ENCODE results near the gene MYH16.
"Not testable (repeated sequence)": the region's sequence is repeated elsewhere in the genome, so short reads cannot be mapped to it uniquely, and the experiment has no call there.

MYH16 gene

DNA sequence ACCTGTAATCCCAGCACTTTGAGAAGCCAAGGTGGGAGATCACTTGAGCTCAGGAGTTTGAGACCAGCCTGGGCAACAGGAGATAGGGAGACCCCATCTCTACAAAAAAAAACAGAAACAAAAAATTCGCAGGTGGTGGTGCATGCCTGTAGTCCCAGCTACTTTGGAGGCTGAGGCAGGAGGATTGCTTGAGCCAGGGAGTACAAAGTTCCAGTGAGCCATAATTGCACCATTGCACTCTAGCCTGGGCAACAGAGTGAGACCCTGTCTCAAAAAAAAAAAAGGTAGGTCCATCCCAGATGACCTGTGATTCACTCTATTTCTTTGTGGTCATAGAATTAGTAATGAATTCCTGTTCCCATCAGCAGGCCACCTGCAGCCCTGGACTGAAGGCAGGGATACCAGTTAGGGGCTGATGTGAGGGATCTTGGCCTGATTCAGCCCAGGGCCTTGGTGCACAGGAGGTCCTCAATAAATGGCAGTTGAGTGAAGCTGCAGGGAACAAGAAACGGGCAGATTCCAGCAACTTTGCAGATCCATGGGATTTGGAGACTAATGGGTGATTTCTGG is at the start of gene MYH16:
MYH16 (plus strand) TSS at position 364 of the 570 bp plus-strand sequence.
- no peaks in the 10 kb centered on the region for H3K9me3 Mint-ChIP-seq (ENCODE audit: low read depth)
- H3K27me3 Mint-ChIP-seq, result no peaks in the 10 kb centered on the region
- H3K4me1 Mint-ChIP-seq (ENCODE audit: low read depth), result peaks cover 12% of the 10 kb centered on the region
- H3K36me3 Mint-ChIP-seq, result no peaks in the 10 kb centered on the region
- H3K4me3 Mint-ChIP-seq, result peak within 1 kb of the TSS; percentile 42
- H3K27ac Mint-ChIP-seq, result no peak within 1 kb of the TSS

- not testable (repeated sequence) for H3K4me3 Mint-ChIP-seq; H3K36me3 Mint-ChIP-seq; H3K9me3 Mint-ChIP-seq (ENCODE audit: low read depth); H3K27me3 Mint-ChIP-seq; H3K27ac Mint-ChIP-seq
- peaks cover 10% of the 10 kb centered on the region for H3K4me1 Mint-ChIP-seq (ENCODE audit: low read depth)
Measured at GRCh38 chr7:99224263-99224898, 48.3 kb upstream of the MYH16 start.

DNA sequence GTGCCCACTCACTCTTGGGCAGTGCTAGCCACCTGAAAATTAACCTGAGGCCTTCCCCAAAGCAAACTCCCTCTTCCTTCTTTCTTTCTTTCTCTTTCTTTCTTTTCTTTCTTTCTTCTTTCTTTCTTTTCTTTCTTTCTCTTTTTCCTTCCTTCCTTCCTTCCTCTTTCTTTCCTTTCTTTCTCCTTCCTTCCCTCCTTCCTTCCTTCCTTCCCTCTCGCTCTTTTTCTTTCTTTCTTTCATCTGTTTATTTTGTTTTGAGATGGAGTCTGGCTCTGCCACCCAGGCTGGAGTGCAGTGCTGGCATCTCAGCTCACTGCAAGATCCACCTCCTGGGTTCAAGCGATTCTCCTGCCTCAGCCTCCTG is 47.8 kb upstream of the MYH16 start:
- Mint-ChIP-seq H3K4me3 (no peak overlapping the region), H3K27me3 (no peaks in the 10 kb centered on the region), H3K9me3 (ENCODE audit: low read depth) (no peaks in the 10 kb centered on the region), H3K27ac (no peak overlapping the region), H3K4me1 (ENCODE audit: low read depth) (peaks cover 10% of the 10 kb centered on the region), H3K36me3 (no peaks in the 10 kb centered on the region)

- Mint-ChIP-seq H3K4me1 (ENCODE audit: low read depth) (peaks cover 6% of the 10 kb centered on the region), H3K36me3 (peaks cover 2% of the 10 kb centered on the region), H3K9me3 (ENCODE audit: low read depth) (no peaks in the 10 kb centered on the region), H3K27ac (no peak overlapping the region), H3K27me3 (no peaks in the 10 kb centered on the region), H3K4me3 (no peak overlapping the region)
Measured at GRCh38 chr7:99229234-99229633, 43.4 kb upstream of the MYH16 start.

- H3K9me3 Mint-ChIP-seq (ENCODE audit: low read depth), result no peaks in the 10 kb centered on the region
- H3K27me3 Mint-ChIP-seq, result no peaks in the 10 kb centered on the region
- H3K27ac Mint-ChIP-seq, result no peak overlapping the region
- no peak overlapping the region for H3K4me3 Mint-ChIP-seq
- H3K4me1 Mint-ChIP-seq (ENCODE audit: low read depth), result no peaks in the 10 kb centered on the region
- H3K36me3 Mint-ChIP-seq, result peaks cover 2% of the 10 kb centered on the region
Measured at GRCh38 chr7:99232082-99232770, 40.4 kb upstream of the MYH16 start.

DNA sequence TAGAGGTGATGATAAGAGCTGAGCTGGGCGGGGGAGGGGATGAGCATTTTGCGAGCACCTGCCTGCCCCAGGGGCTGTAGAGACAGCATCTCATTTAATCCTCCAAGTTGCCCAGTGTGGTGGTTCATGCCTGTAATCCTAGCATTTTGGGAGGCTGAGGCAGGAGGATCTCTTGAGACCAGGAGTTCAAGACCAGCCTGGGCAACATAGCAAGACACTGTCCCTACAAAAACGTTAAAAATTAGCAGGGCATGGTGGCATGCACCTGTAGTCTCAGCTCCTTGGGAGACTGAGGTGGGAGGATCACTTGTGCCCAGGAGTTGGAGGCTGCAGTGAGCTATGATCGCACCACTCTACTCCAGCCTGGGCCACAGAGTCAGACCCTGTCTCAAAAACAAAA is 39.7 kb upstream of the MYH16 start:
- H3K27ac Mint-ChIP-seq; H3K36me3 Mint-ChIP-seq; H3K4me3 Mint-ChIP-seq; H3K4me1 Mint-ChIP-seq (ENCODE audit: low read depth); H3K9me3 Mint-ChIP-seq (ENCODE audit: low read depth); H3K27me3 Mint-ChIP-seq: not testable (repeated sequence)

DNA sequence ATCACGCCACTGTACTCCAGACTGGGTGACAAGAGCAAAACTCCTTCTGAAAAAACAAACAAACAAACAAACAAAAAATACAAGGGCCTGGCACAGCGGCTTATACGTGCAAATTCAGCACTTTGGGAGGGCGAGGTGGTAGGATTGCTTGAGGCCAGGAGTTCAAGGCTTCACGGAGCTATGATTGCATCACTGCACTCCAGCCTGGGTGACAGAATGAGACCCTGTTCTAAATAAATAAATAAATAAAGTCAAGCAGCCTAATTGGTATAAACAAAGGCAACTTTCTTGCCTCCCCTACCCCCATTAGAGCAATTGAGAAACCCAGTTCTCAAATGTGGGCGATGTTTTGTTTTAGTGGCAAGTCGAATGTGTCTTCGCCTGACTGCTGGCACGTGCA is 38.5 kb upstream of the MYH16 start:
- Mint-ChIP-seq H3K36me3 (peaks cover 2% of the 10 kb centered on the region), H3K27me3 (no peaks in the 10 kb centered on the region), H3K27ac (no peak overlapping the region), H3K4me3 (no peak overlapping the region), H3K9me3 (ENCODE audit: low read depth) (no peaks in the 10 kb centered on the region), H3K4me1 (ENCODE audit: low read depth) (no peaks in the 10 kb centered on the region)

DNA sequence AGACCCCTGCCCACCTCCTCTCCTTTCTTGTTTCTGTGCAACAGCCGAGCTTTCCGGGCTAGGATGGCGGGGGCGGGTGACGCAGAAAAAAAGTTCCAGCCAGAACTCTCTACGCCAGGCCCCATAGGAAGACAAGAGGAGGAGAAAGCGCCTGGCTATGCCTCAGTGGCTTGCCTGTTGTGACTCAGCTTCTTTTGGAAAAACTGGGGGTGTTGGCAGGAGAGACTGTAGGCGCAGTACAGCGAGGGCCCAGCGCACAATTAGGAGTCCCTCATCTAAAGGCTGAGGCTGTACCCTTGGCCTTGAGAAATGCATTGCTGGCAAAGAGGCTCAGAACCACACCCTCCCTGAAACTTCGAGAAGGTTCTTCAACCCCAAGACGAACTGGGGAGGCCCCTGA is 36.7 kb upstream of the MYH16 start:
- no peak overlapping the region for H3K4me3 Mint-ChIP-seq
- no peaks in the 10 kb centered on the region for H3K9me3 Mint-ChIP-seq (ENCODE audit: low read depth)
- H3K4me1 Mint-ChIP-seq (ENCODE audit: low read depth), result no peaks in the 10 kb centered on the region
- peaks cover 2% of the 10 kb centered on the region for H3K36me3 Mint-ChIP-seq
- peaks cover 2% of the 10 kb centered on the region for H3K27me3 Mint-ChIP-seq
- H3K27ac Mint-ChIP-seq, result no peak overlapping the region

- not testable (repeated sequence) for H3K36me3 Mint-ChIP-seq; H3K27ac Mint-ChIP-seq; H3K27me3 Mint-ChIP-seq; H3K4me1 Mint-ChIP-seq (ENCODE audit: low read depth); H3K9me3 Mint-ChIP-seq (ENCODE audit: low read depth); H3K4me3 Mint-ChIP-seq
Measured at GRCh38 chr7:99237876-99238275, 34.8 kb upstream of the MYH16 start.

DNA sequence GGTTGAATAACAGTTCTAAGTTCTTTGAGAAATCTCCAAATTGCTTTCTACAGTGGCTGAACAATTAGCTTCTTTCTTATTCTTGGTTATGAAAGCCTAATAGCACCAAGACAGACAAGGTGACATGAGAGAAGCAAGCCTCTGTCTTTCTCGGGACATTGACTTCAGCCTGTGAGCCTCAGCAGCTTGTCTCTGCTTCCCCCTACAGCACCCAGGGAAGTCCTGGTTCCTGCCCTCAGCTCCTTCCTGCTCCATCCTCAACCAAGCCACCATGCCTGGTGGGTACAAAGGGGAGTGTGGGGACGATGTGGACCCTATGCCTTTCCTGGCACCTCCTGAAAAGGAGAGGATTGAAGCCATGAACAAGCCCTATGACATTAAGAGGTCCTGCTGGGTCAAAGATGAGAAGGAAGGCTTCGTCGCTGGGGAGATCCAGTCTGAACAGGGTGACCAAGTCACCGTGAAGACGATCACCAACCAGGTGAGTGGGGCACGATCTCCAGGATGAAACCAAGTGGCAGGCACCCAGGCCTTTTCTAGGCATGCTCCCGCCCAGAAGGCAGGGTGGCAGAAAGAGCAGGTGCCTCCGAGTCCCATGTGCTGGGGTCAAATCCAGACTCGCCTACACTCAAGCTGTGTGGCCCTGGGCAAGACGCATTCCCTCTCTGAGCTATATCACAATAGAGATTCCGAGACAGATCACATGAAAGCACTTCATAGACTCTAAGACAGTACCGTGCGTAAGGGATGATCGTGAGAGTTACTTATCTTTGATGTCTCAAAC is 33.9 kb upstream of the MYH16 start:
- Mint-ChIP-seq H3K27me3 (peaks cover 6% of the 10 kb centered on the region), H3K36me3 (no peaks in the 10 kb centered on the region), H3K4me1 (ENCODE audit: low read depth) (no peaks in the 10 kb centered on the region), H3K9me3 (ENCODE audit: low read depth) (no peaks in the 10 kb centered on the region), H3K27ac (no peak overlapping the region), H3K4me3 (no peak overlapping the region)

DNA sequence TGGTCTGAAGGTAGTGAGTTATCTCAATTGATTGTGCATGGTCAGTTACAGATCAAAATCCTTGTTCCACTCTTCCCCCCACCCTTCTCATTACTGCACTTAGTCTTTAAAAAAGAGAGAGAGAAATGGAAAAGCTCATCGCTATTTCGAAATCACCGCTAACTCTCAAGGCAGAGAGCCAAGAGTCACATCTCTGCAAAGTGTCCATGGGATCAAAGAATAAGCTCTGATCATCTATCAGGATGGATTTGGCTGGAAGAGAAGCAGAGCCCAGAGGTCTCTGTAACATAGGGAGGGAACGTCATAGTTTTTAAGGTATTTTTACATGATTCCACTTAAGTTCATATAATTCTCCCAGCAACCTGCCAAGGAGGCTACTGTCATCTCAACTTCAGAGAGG is 30.0 kb upstream of the MYH16 start:
- Mint-ChIP-seq H3K36me3 (no peaks in the 10 kb centered on the region), H3K27me3 (peaks cover 8% of the 10 kb centered on the region), H3K9me3 (ENCODE audit: low read depth) (no peaks in the 10 kb centered on the region), H3K4me3 (no peak overlapping the region), H3K4me1 (ENCODE audit: low read depth) (no peaks in the 10 kb centered on the region), H3K27ac (no peak overlapping the region)

- H3K4me1 Mint-ChIP-seq (ENCODE audit: low read depth), result no peaks in the 10 kb centered on the region
Measured at GRCh38 chr7:99243751-99244337, 28.8 kb upstream of the MYH16 start.

GRCh38 chr7:99244939-99245338 is 27.7 kb upstream of the MYH16 start:
- no peaks in the 10 kb centered on the region for H3K4me1 Mint-ChIP-seq (ENCODE audit: low read depth)
- H3K27ac Mint-ChIP-seq, result no peak overlapping the region
- H3K27me3 Mint-ChIP-seq, result peaks cover 8% of the 10 kb centered on the region
- H3K4me3 Mint-ChIP-seq, result no peak overlapping the region
- no peaks in the 10 kb centered on the region for H3K9me3 Mint-ChIP-seq (ENCODE audit: low read depth)
- H3K36me3 Mint-ChIP-seq, result no peaks in the 10 kb centered on the region

More at GRCh38 chr7:99243751-99244337, 28.8 kb upstream of the MYH16 start:
- no peak overlapping the region for H3K27ac Mint-ChIP-seq
- no peak overlapping the region for H3K4me3 Mint-ChIP-seq
- no peaks in the 10 kb centered on the region for H3K36me3 Mint-ChIP-seq
- H3K27me3 Mint-ChIP-seq, result peaks cover 8% of the 10 kb centered on the region
- H3K9me3 Mint-ChIP-seq (ENCODE audit: low read depth), result no peaks in the 10 kb centered on the region

DNA sequence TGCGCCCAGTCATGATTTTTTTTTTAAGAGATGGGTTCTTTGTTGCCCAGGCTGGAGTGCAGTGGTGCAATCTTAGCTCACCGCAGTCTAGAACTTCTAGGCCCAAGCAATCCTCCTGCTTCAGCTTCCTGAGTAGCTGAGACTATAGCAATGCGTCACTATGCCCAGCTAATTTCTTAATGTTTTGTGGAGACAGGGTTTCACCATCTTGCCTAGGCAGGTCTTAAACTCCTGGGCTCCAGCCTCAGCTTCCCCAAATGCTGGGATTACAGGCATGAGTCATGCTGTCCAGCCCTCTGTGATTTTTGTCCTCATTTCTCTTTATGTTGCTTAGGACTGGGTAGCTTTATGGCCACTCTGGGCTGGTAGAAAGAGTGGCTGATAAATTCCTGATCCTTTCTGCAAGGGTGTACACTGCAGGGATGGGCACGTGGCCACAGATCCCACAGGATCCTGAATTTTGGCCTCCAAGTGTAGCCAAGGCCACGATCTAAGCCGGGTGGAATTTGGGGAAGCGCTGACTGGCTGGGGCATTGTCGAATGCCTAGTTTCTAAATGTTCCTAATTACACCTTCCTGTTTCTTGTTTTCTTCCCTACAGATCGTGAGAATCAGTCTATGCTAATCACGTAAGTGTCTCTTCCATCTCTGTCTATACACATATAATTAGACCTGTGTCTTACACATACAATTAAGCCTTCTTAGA is 24.1 kb upstream of the MYH16 start:
- no peaks in the 10 kb centered on the region for H3K9me3 Mint-ChIP-seq (ENCODE audit: low read depth)
- H3K36me3 Mint-ChIP-seq, result no peaks in the 10 kb centered on the region
- H3K4me3 Mint-ChIP-seq, result no peak overlapping the region
- H3K4me1 Mint-ChIP-seq (ENCODE audit: low read depth), result no peaks in the 10 kb centered on the region
- peaks cover 4% of the 10 kb centered on the region for H3K27me3 Mint-ChIP-seq
- H3K27ac Mint-ChIP-seq, result no peak overlapping the region

Measured in activated naive CD8-positive, alpha-beta T cell (primary cell).